Right lobe of liver (tissue), 6 donors: ENCODE data around the gene TRMO. TPM values are rescaled to one million over a fixed set of nuclear protein-coding genes. Genes with fewer than 3 reads are reported as not detected.

ENCODE experiments used
- ATAC-seq, 4 donors: fragments of 200-7000 bp; cut with Tn5 transposase; one replicate each; pipeline ENCODE4 v1.9.1; 2020; ENCODE audit warnings: mild to moderate bottlenecking in 4 of 4, moderate library complexity in 4 of 4
- DNase-seq, 3 donors: peaks; one replicate each; pipeline ENCODE4 v3.0.0-alpha.2; 2020
- H3K27ac ChIP-seq, 3 donors: fragments of 200-600 bp; one replicate each; pipeline ENCODE4 v1.8.0; 2022
- H3K27me3 ChIP-seq, 2 donors: fragments of 200-600 bp; one replicate each; pipeline ENCODE4 v1.8.0; 2022
- H3K36me3 ChIP-seq, 4 donors: fragments of 200-600 bp; sonication (generic) in 1 of 4; one replicate each; pipeline versions ENCODE4 v1.5.1 to v1.8.0; 2017 to 2022; ENCODE audit warnings: control low read depth in 1 of 4
- H3K4me1 ChIP-seq, 4 donors: fragments of 200-600 bp; sonication (generic) in 1 of 4; one replicate each; pipeline versions ENCODE4 v1.5.1 to v1.8.0; 2017 to 2022; ENCODE audit warnings: control low read depth in 1 of 4
- H3K4me3 ChIP-seq, 3 donors: fragments of 200-600 bp; one replicate each; pipeline ENCODE4 v1.8.0; 2022
- H3K9me3 ChIP-seq, 4 donors: fragments of 200-600 bp; sonication (generic) in 1 of 4; one replicate each; pipeline versions ENCODE4 v1.5.1 to v1.8.0; 2017 to 2022; ENCODE audit warnings: control low read depth in 1 of 4
- POLR2A ChIP-seq: fragments of 450-650 bp; IDR thresholded peaks from one replicate; pipeline ENCODE4 v1.6.1; 2017; ENCODE audit warnings: antibody characterized with exemption, mild to moderate bottlenecking
- WGBS: methylation state at CpG from one replicate; pipeline ENCODE4 v1.1.6; 2018; ENCODE audit warnings: low coverage, low lambda C conversion rate; ENCODE audit not compliant: insufficient coverage; ENCODE audit errors: missing lambda C conversion rate; 5-methylcytosine and 5-hydroxymethylcytosine counted together
- intact Hi-C, 2 donors: fragments of 100-400 bp; cut with DNase I; formaldehyde crosslinking; loops; one replicate each; pipeline versions ENCODE4 v1.11.2 to v1.14.1; 2022
- small RNA-seq, 2 experiments: library from RNA; depleted of rRNA; stranded (forward); fragments of <200 nt; gene quantifications; one replicate each; pipeline ENCODE3, GENCODE V24; 2016
- total RNA-seq, 6 experiments: library from RNA; depleted of rRNA in 2 of 6; stranded (reverse); fragments of >200 nt in 2 of 6; fragmentation: NEBNext Ultra II Directional in 3 of 6; extraction: Animal tissue kit (Norgen Biotek cat#: 25700) in 3 of 6; gene quantifications; one replicate each; pipeline versions ENCODE4 v1.1.0 to v1.2.4, GENCODE V29; 2016 to 2023
- TF ChIP-seq, protein P1 (sequence below), 4 donors: fragments of 200-600 bp in 3 of 4; fragments of 450-650 bp in 1 of 4; IDR thresholded peaks; one replicate each; pipeline versions ENCODE4 v1.5.1 to v1.8.0; 2016 to 2022; ENCODE audit warnings: antibody characterized with exemption in 4 of 4, mild to moderate bottlenecking in 2 of 4
- donor health status: DM: no; HTN: yes; CAD: no.
- donor health status: DM: no; HTN: no; CAD: no.
- donor health status: DM: no; HTN: no; CAD: no.
- donor health status: DM: no; HTN: yes; CAD: no.
- donor health status: DM: no; HTN: yes; CAD: no.

The TRMO gene
- total RNA-seq, 6 experiments from 2014 or later, result 5.7 to 14.7 (median 8.3) TPM

DNA sequence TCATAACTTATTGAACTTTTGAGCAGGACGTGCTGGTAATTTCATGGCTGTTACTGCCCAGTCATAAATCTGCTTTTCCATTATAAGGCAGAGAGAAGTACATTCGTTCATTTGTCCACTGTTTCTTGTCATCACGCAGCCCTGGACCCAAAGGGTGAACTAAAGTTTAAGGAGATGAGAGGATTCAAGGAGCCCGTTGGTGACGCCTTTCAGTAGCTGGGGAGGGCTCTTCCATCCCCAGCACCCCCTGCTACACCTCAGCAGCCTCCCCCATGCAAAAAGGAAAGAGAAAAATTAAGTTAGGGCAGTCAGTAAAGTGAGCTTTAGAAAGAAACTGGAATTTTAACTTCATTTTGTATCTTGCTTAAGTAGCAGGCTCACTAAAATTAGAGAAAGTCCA is 66.4 kb downstream of the TRMO start:
- DNase-seq, result no peak
- no peak for ATAC-seq
- Histone ChIP-seq H3K4me3 (no peak overlapping the region), H3K4me1 (peaks cover 0 to 17% (median 0%) of the 10 kb centered on the region in 4 donors), H3K27me3 (peaks cover 22 to 44% of the 10 kb centered on the region in 2 donors), H3K36me3 (no peaks in the 10 kb centered on the region), H3K27ac (no peak overlapping the region), H3K9me3 (no peaks in the 10 kb centered on the region)
- WGBS, result 15% methylated on average over 5 of the region's 5 CpGs
- intact Hi-C loops, result no loop called here
- TF ChIP-seq POLR2A, result no peak

DNA sequence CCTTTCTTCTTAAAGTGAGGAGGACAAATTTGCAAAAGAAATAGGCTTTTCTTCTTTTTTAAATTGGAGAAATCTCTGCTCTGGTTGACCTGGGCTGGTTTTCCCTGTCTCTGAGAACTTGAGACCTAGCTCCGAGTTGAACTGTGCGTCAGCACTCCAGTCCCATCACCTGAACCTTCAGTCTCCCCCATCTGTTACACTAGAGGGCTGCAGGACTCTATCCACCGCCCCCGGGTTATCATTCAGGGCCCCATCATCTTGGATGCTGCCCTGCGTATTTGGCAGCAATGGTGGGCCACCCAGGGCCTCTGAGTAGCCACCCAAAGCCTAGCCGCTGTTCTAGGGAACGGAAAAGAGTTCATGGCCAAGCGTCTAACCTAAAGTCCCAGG is 66.8 kb downstream of the TRMO start:
- H3K36me3 ChIP-seq, result no peaks in the 10 kb centered on the region
- peaks cover 0 to 17% (median 0%) of the 10 kb centered on the region in 4 donors for H3K4me1 ChIP-seq
- TF ChIP-seq, protein P1, sequence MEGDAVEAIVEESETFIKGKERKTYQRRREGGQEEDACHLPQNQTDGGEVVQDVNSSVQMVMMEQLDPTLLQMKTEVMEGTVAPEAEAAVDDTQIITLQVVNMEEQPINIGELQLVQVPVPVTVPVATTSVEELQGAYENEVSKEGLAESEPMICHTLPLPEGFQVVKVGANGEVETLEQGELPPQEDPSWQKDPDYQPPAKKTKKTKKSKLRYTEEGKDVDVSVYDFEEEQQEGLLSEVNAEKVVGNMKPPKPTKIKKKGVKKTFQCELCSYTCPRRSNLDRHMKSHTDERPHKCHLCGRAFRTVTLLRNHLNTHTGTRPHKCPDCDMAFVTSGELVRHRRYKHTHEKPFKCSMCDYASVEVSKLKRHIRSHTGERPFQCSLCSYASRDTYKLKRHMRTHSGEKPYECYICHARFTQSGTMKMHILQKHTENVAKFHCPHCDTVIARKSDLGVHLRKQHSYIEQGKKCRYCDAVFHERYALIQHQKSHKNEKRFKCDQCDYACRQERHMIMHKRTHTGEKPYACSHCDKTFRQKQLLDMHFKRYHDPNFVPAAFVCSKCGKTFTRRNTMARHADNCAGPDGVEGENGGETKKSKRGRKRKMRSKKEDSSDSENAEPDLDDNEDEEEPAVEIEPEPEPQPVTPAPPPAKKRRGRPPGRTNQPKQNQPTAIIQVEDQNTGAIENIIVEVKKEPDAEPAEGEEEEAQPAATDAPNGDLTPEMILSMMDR (IDR thresholded peaks at IDR 0.05), result no peak
- TF ChIP-seq POLR2A, result no peak
- H3K9me3 ChIP-seq, result no peaks in the 10 kb centered on the region
- ATAC-seq (no peak), DNase-seq (no peak)
- peaks cover 22 to 44% of the 10 kb centered on the region in 2 donors for H3K27me3 ChIP-seq
- H3K4me3 ChIP-seq, result no peak overlapping the region
- intact Hi-C loops, result no loop called here
- H3K27ac ChIP-seq, result no peak overlapping the region
- 13% methylated on average over 7 of the region's 8 CpGs for WGBS

DNA sequence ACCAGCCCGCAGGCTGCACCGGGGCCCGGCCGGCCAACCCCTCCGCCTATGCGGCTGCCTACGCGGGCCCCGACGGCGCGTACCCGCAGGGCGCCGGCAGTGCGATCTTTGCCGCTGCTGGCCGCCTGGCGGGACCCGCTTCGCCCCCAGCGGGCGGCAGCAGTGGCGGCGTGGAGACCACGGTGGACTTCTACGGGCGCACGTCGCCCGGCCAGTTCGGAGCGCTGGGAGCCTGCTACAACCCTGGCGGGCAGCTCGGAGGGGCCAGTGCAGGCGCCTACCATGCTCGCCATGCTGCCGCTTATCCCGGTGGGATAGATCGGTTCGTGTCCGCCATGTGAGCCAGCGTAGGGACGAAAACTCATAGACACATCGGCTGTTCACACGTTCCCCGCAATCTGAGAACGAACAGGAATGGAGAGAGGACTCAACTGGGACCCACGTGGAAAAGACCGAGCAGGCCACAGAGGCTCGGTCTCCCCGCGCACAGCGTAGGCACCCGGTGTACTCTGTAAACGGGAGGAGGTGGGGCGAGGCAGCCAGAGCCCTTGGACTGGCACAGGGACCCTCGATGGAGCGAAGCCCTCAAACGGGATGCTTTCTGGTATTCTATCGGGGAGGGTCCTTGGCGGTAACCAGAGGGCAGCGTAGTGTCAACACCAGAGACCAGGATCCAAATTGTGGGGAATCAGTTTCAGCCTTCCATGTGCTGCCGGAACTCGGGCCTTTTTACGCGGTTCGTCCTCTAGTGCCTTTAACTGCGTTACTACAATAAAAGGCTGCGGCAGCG is 67.4 kb downstream of the TRMO start:
- Histone ChIP-seq H3K4me1 (peaks cover 0 to 17% (median 0%) of the 10 kb centered on the region in 4 donors), H3K36me3 (no peaks in the 10 kb centered on the region), H3K9me3 (no peaks in the 10 kb centered on the region), H3K27me3 (peaks cover 22 to 44% of the 10 kb centered on the region in 2 donors), H3K27ac (no peak overlapping the region), H3K4me3 (no peak overlapping the region)
- 14% methylated on average over 13 of the region's 71 CpGs for WGBS
- ATAC-seq, result no peak
- intact Hi-C loops, result no loop called here
- DNase-seq, result no peak
- TF ChIP-seq, protein P1 (IDR thresholded peaks at IDR 0.05), result no peak
- no peak for TF ChIP-seq POLR2A

Small RNAs within 50 kb of the gene (small RNA-seq; reads per million reads assigned to genes)
- 0 reads per million in 2 experiments for gene RF00019

Other genes starting within 250 kb of the TRMO start
- gene XPA, start 225.2 kb downstream of the TRMO start, total RNA-seq, result 1 to 10 TPM; 4.4 to 9.0 (median 6.7) TPM
- not detected for gene FOXE1, start 69.3 kb downstream of the TRMO start, total RNA-seq
- 1 to 10 TPM in 2 of 6 experiments, under 1 TPM in 1, not detected in 3; 0.09 to 2.9 (median 1.0) TPM for gene HEMGN, start 15.7 kb upstream of the TRMO start, total RNA-seq
- 10 to 100 TPM in 5 of 6 experiments, 1 to 10 TPM in 1; 8.2 to 38.0 (median 30.6) TPM for gene ANP32B, start 60.8 kb upstream of the TRMO start, total RNA-seq
- gene NANS, start 134.2 kb upstream of the TRMO start, total RNA-seq, result 10 to 100 TPM; 16.4 to 43.2 (median 30.2) TPM
- 10 to 100 TPM; 22.6 to 34.6 (median 27.3) TPM for gene TRIM14, start 196.7 kb upstream of the TRMO start, total RNA-seq